OCI-LY1 (cell line): Measurements from ENCODE around the gene DYSF.

Experiments
- CTCF ChIP-seq: fragments of 200-600 bp; sonication (generic), shearing (Covaris generic); IDR thresholded peaks from 2 replicates; pipeline ENCODE4 v1.5.1; 2017; ENCODE audit warnings: mild to moderate bottlenecking, antibody characterized with exemption, low read length, moderate library complexity, mixed read lengths
- EZH2 ChIP-seq: fragments of 200-600 bp; sonication (generic), shearing (Covaris generic); IDR thresholded peaks from 2 replicates; pipeline ENCODE4 v1.8.0; 2017; ENCODE audit warnings: borderline replicate concordance, mixed run types, mild to moderate bottlenecking, antibody characterized with exemption, low read length, moderate library complexity, mixed read lengths

GRCh38 chr2:71494091-71494490 is 40.7 kb downstream of the DYSF start:
- TF ChIP-seq CTCF (no peak), EZH2 (no peak)
